ENCODE results near the gene EPN1.

DNA sequence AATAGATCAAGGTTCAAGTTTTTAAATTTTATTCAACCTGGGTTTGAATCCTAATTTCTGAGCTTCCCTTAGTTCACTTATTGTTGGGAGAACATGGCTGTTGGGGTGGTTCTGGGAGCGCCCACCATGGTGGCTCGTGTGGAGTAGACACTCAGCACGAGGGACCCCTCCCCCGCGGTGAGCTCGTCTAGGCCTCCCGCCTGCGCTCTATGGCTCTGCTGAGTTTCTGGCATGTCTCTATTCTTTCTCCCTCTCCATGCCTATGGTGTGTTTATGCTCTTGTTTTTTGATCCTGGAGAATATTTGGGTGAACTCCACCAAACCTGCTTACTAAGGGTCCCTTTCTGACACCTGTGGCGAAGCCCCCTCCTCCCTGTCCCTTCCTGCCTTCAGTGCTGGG, 1.6 kb upstream of the EPN1 start:
- TF ChIP-seq EP300 (IDR thresholded peaks at IDR 0.05) = no peak
- TF ChIP-seq, protein P1, sequence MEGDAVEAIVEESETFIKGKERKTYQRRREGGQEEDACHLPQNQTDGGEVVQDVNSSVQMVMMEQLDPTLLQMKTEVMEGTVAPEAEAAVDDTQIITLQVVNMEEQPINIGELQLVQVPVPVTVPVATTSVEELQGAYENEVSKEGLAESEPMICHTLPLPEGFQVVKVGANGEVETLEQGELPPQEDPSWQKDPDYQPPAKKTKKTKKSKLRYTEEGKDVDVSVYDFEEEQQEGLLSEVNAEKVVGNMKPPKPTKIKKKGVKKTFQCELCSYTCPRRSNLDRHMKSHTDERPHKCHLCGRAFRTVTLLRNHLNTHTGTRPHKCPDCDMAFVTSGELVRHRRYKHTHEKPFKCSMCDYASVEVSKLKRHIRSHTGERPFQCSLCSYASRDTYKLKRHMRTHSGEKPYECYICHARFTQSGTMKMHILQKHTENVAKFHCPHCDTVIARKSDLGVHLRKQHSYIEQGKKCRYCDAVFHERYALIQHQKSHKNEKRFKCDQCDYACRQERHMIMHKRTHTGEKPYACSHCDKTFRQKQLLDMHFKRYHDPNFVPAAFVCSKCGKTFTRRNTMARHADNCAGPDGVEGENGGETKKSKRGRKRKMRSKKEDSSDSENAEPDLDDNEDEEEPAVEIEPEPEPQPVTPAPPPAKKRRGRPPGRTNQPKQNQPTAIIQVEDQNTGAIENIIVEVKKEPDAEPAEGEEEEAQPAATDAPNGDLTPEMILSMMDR (IDR thresholded peaks at IDR 0.05) = no peak
- TF ChIP-seq POLR2AphosphoS5 (IDR thresholded peaks at IDR 0.05) = no peak
- TF ChIP-seq POLR2A (IDR thresholded peaks at IDR 0.05) = no peak
